UCSD-AML1 (cell line): ENCODE data around the gene MBNL2.

ENCODE experiments used
- DNase-seq: peaks from one replicate; lab custom pipeline; 2025; ENCODE audit not compliant: unreplicated experiment; lab: John Stamatoyannopoulos, UW

The MBNL2 gene

DNA sequence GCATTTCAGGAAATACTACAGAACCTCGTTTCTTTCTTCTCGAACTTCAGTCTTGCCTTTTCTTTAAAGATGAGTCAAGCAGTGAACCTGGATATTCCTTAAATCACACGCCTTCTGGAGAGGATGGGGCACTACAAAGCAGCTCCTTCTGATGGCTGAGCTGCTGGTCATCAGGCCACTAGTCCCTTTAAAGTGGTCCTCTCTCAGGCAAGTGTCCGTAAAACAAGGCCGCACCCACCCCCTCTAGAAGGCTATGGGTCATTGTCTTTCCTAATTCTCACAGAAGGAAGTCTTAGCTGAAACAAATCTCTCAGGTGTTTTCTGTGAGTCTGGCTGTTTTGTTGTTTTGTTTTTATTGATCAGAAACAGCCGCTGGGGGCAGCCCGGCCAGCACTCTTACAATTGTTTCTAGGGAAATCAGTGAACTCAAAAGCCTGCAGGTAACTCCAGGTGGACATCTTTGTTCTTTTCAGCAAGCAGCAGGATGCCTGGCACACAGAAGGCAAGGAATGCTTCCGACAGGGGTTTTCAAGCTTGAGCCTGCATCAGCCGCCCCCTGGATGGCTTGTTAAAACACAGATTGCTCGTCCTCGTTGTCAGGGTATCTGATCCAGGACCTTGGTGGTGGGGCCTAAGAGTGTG lies 45.4 kb downstream of the MBNL2 start:
- DNase-seq: no peak

DNA sequence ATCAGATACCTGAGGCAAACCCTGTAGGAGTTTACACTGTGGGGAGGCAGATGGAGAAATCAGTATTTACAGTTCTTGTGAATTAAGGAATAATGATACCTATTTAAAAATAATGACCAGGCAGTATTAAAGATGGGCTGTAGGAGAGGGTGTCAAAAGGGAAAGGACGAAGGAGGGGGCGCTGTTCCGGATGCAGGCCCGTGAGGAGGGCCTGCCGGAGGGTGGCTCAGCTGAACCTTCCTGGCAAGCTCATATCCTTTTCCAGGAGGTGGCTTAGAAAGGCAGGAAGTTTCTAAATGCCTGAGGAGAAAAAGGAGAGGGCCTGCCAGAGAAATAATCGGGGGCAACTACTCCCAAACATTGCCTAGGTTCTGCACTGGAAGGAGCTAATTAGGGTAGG lies 46.6 kb downstream of the MBNL2 start:
- DNase-seq: no peak

- DNase-seq: no peak
Observed at GRCh38 chr13:97269603-97270002, 47.5 kb downstream of the MBNL2 start.

- DNase-seq: no peak
Observed at GRCh38 chr13:97272526-97272925, 50.4 kb downstream of the MBNL2 start.

DNA sequence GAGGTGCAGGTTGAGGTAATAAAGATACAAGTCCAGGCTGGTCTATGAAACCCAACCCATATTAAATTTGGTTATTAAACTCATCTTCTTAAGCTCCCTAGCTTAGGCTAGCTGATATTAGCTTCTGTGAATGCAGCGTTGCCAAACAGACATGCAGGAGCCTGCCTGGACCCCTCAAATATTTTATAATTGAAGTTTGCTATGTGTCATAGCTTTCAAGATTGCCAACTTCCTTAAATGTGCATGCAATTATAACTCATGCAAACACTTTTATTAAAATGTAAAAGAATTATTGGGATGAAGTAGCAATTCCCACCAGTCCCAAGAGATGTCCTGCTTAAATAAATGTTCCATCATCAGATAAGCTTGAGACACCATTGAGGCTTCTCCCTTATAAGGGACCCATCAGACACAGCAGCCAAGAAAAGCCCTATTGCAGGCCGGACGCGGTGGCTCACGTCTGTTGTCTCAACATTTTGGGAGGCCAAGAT lies 51.3 kb downstream of the MBNL2 start:
- DNase-seq: no peak

DNA sequence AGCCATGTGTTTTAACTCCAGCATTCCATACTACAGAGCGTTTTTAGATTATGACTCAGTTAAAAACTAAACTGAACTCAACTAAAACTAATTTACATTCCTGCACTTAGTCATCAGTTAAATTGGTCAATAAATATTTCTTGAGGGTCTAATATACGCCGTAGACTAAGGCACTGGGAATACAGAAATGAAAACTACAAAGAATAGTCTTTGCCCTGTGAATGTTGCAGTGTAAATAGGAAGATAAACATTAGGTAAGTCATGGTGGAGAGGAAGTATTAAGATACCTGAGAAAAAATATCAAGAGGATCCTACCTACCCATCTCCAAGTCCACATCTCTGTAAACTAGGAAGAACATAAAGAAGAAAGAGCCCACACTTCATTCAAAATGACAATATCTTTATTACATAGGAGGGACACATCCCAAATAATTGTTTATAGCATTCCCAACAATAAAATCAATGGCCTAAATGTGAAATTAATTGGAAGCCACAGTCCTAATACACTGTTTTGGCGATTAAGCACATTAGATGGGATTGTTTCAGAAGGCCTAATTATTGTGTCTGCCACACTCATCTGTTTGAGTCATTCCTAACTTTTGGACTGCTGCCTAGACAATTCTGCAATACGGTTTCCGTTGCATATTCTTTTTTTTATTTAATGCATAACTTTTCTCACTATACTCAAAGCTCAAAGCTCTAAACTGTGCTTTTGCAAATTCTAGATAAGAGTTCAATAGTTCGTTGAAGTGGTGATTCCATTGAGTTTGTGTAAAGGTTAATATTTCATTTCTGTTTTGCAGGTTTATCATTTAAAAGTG lies 52.9 kb downstream of the MBNL2 start:
- no peak for DNase-seq

GRCh38 chr13:97275776-97276501 lies 53.8 kb downstream of the MBNL2 start:
- DNase-seq: no peak

DNA sequence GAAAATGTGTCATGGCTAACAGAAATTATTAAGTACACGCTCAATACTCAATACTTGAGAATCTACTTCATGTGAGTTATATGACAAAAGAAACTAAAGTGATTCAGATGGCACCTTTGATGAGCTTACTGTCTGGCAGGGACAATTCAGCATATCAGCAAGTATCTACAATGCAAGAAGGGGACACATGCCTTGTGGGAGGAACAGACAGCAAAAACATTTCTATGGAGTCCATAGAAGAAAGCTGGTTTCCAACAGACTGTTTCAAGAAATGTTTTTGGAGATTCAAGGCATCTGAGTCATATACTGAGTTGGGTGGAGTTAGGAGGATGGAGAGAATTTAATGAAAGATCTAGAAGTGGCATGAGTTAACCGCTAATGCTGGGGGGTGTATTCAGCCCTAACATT lies 54.7 kb downstream of the MBNL2 start:
- DNase-seq: no peak

DNA sequence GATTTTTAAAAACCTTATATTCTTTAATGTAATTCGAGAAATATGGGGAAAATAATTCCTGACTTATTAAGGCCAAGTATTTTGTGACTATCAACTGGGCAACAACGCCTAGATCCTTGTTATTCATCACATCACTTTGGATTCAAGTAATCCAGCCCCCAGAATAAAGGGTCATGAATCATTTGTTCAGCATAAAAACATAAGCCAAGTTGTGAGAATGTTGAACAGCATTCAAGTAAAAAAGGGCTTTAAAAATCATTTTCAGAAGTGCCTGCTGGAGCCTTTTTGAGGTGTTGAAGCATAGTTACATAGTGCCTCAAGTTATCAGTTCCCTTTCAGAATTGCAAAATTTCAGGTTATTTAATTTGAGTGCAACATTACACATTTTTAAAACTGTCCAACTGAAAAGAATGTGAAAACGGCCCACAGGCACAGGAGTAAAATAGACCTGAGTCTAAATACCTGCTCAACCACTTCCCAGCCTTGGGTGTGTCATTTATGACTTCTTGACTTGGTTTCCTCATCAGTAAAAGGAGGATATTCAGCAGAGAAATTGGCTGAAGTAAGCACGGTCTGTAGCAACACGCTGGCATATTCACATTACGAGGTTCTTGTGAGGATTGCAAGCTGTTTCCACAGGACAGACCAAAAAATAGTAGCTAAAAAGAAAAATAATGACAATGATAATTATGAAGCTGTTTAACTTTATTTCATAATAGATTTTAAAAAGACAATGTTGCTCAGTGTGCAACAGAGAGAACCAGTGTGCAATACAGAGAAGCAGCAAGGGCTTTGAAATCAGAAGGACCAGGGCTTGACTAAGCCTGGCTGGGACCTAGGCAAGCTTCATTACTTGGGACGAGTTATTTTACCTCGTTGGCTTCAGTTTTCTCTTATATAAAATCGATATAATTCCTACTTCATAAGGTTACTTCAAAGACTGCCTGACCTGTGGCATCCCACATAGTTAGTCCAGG lies 56.6 kb downstream of the MBNL2 start:
- no peak for DNase-seq

DNA sequence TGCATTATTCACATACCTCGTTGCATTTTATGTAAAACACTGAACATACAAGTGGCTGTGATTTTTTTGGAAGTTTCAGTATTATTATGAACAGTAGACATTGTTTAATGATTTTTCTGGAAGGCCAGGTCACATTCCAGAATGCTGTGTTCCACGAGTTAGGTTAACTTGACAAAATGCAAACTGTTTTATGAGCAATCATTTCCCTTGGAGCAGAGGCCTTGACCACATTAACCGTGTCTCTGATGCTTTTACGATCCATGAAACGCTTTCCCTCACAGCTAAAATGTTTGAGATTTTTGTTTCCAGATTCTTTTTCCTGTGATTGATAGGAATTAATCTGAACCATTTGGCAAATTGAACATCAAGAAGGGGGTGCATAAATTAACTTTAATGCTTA lies 57.8 kb downstream of the MBNL2 start:
- DNase-seq: no peak

- DNase-seq: no peak
Observed at GRCh38 chr13:97280478-97280877, 58.3 kb downstream of the MBNL2 start.

DNA sequence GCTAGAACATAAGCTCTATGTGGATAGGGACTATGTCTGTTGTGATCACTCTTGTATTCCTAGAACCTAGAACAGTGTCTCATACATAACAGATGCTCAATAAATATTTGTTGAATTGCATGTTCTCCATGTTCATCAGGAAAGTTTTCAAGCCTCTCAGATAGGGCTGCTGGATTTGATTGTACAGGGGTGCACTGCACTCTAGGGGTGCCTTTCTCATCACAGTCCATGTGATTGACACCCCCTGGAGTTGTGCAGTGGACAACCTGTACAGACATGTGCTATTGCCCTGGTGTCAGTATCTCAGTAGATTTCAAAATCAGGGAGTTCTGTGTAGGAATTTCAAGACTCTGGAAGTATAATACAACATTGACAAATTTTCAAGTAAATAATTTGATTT lies 58.9 kb downstream of the MBNL2 start:
- no peak for DNase-seq

- DNase-seq: no peak
Observed at GRCh38 chr13:97282705-97283104, 60.6 kb downstream of the MBNL2 start.

DNA sequence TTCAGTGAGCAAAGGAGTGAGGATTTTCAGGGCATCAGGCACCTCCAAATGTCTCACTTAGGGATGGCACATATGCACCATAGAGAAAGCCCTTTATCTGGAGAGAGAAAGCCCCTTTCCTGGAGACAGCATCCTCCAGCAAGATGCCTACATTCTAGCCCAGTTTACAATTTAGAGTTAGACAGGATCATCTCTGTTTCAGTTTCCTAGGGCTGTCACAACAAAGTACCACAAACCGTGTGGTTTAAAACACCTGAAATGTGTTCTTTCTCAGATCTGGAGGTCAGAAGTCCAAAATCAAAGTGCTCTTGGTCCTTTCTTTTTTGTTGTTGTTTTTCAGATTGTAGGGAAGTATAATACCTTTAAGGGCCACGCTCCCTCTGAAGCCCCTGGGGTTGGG lies 61.8 kb downstream of the MBNL2 start:
- no peak for DNase-seq

- DNase-seq: no peak
Observed at GRCh38 chr13:97284558-97284957, 62.4 kb downstream of the MBNL2 start.

DNA sequence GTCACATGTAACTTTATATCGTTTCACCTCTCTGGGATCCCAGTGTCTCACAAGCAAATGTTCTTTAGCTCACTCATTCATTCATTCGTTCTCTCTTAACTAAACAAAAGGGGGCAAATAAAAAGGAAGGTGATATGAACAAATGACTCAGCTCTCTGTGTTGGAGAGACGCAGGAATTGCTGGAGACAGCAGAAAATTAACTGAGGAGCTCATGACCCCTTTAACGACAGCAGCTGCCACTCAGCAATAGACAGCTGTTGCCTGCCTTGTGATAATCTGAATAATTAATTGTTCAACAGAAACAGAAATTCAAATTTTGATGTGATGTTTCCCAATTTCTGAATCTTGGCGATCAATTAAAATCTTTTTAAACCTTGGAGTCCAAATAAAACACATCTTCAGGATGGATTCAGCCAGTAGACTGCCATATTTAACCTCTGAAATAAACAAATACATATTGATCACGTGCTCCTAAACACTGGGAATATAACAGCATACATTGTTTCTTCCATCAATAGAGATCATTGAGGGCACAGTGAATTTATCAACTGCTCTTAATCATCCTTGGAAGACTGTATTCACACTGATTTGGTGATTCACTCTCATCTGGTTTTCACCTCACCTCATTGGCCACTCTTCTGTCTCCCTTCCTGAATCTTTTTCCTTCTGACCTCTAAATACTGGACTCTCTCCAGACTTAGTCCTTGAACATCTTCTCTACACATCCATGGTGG lies 63.3 kb downstream of the MBNL2 start:
- no peak for DNase-seq

DNA sequence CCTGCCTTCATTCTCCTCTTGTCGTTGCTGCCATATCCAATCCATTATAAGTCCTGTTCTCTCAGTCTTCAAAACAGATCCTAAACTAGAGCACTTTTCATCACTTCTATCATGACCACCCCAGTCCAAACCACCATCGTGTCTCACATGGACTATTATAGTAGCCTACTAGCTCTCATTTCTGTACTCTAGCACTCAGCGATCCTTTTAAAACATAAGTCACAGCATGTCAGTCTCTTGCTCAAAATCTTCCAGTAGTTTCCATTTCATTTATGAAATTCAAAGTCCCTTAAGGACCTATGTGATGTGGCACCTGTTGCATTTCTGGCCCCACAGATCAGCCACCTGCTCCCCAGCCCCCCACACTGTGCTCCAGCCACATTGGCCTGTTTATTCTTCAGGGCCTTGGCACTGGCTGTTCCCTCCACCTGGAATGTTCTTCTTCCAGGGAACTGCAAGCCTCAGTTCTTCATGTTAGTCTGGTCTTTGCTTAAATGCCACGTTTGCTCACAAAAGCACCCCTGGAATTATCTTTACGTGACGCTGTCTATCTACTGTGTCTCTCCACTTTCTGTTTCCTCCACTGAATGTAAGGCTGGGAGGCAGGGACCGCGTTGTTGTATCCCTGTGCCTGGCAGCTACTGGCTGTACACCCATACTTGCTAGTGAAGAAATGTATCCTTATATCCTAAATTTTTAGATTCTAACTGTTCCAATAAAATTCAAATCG lies 64.3 kb downstream of the MBNL2 start:
- no peak for DNase-seq

DNA sequence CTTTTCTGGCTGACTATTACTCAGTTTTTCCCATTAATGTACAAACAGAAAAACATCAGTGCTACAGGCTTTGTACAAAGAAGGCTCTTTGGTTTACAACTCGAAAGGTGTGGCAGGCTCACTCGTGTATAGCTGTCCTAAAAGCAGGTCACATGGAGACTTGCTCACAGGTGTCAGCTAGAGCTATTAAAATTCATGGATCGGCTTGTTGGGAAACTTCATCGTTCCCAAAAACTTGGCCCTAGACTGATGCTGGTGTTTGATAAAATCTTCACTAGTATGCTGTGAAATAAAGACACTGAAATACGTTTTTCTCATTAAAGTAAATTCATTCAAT lies 64.9 kb downstream of the MBNL2 start:
- DNase-seq: no peak

GRCh38 chr13:97288486-97288900 lies 66.4 kb downstream of the MBNL2 start:
- no peak for DNase-seq
